GM13977 (cell line): ENCODE measurements around the gene LMX1A.

Source experiments
- DNase-seq: peaks from one replicate; pipeline ENCODE4 v3.0.0; 2012; ENCODE audit warnings: low spot score
- in situ Hi-C: fragments of 300-500 bp; cut with MboI; formaldehyde crosslinking; loops from one replicate; pipeline ENCODE4 v1.12.0; 2022; ENCODE audit warnings: low sequenced_read_pairs, low pct_unique_long_range_greater_than_20kb, mixed read lengths, inconsistent platforms; ENCODE audit not compliant: unreplicated experiment
- TF ChIP-seq, protein P1 (sequence below): IDR thresholded peaks from 2 replicates; pipeline ENCODE4 v1.5.1; 2012; ENCODE audit warnings: mild to moderate bottlenecking, control low read depth; ENCODE audit not compliant: insufficient read depth; ENCODE audit errors: extremely low read depth, missing control alignments

Gene LMX1A

DNA sequence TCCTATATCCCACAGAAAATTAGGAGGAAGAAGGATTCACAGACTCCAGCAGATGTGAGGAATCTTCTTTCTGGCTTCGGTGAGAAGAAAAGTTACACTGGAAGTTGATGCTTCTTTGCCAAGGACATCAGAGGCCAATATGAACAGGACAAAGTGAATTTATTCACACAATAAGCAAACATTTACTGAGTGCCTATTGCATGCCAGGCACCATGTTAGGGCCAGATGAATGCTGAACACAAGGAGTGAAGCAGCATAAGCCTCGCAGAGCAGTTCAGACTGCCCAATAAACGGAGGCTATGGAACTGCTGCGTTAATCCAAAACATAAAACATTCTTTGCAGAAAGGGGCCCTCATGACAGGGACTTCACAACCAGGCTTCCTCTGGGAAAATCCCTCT lies 114.6 kb downstream of the LMX1A start:
- TF ChIP-seq, protein P1, sequence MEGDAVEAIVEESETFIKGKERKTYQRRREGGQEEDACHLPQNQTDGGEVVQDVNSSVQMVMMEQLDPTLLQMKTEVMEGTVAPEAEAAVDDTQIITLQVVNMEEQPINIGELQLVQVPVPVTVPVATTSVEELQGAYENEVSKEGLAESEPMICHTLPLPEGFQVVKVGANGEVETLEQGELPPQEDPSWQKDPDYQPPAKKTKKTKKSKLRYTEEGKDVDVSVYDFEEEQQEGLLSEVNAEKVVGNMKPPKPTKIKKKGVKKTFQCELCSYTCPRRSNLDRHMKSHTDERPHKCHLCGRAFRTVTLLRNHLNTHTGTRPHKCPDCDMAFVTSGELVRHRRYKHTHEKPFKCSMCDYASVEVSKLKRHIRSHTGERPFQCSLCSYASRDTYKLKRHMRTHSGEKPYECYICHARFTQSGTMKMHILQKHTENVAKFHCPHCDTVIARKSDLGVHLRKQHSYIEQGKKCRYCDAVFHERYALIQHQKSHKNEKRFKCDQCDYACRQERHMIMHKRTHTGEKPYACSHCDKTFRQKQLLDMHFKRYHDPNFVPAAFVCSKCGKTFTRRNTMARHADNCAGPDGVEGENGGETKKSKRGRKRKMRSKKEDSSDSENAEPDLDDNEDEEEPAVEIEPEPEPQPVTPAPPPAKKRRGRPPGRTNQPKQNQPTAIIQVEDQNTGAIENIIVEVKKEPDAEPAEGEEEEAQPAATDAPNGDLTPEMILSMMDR = no peak
- DNase-seq = no peak
- in situ Hi-C loops = no loop called here

DNA sequence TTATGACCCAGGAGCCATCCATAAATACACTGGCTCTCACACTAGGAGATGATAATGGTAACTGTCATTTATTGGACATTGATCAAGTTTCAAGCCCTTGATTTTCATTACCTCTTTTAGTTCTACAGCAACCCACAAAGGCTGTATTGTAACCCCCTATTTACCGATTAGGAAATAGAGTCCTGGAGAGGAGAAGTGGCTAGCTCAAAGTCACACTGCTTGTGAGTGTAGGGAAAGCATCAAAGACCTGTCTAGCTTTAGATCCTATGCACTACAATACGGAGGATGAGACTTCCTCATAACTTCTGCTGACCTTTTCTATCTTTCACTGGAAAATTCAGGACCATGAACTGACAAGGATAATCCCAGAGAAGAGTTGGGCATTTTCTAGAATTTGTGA lies 115.2 kb downstream of the LMX1A start:
- in situ Hi-C loops = no loop called here
- TF ChIP-seq, protein P1 = no peak
- DNase-seq = no peak

DNA sequence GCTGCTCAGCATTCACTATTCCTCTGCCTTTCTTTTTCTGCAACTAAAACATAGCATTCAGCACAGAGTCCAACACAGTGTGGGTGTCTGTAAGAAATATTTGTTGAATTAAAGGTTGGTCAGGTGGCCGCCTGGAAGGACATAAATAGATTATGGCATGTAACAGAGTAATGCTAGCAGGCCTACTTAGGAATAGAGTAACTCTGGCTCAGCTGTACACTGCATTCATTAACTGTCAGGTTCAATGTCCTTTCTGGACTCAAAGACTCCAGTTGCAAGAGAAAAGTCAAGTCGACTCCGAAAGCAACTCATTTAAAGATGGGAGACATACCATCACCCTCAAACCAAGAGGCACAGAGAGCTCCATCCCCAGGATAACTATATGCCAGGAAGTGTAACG lies 116.0 kb downstream of the LMX1A start:
- in situ Hi-C loops = no loop called here
- DNase-seq = no peak
- TF ChIP-seq, protein P1 = no peak

DNA sequence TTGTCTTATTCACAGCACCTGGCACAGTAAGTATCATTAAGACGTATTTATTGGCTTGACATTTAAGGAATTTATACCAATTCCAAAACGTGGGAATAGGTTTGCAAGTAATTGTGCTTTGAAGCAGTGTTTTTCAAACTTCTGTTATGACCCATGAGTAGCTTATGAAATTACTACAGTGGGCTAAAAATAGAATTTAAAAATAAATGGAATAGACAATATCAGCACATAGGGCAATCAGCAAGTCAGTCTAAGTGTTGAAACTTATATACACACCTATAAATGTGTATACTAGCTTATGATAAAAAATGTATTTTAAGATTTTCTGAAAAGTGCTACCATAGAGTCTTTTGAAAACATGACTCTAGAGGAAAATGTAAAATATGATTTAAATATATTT lies 116.6 kb downstream of the LMX1A start:
- in situ Hi-C loops = no loop called here
- TF ChIP-seq, protein P1 = no peak
- no peak for DNase-seq

DNA sequence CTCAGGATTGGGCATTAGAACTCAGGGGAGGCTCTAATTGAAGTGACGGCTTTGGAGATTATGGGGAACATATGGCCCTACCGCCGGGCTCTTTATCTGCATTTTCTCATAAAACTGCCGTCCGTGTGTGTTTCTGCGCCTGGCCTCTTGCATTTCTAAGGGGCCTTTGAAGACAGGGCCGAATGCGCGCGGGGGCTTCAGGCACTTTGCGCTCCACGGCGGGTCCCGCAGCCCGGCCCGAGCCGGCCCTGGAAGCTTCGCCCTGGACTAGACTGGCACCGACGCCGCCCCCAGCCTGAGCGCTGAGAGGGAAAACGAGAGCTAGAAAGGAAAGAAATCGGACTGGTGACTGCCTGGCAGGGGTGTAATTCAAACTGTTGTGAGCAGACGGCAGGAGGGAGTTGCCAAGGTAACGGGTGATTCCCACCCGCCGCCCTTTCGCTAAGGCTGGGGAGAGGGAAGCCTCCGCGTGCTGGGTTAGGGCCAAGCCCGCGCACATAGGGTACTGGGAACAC lies 120.7 kb downstream of the LMX1A start:
- TF ChIP-seq, protein P1 = no peak
- in situ Hi-C loops = no loop called here
- DNase-seq = peak; percentile 44

DNA sequence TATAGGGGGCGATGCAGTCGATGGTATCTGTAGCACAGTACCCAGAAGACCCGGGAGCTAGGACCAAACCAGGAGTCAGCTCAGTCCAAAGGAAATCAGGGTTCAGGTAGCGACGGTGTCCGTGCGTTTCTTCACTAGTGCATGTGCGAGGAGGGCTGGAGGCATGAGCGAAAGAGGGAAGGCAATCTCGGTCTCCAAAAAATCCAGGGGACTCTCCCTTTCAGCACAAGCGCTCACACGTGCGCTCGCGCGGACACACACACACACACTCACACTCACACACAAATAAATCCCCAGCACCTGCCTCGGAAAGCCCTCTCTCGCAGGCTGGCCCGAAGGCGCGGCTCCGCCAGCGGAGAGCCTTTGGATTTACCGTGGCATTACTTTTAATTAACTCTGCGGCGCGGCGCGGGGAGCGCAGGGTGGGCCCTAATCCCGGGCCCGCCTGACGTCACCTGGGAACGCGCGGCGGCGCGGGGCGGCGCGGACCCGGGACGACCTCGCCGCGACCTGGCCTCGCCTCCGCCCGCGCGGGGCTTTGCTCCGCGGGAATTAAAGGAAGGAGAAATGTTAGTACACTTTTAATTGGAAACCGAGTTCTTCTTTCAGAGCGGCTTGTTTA lies 121.2 kb downstream of the LMX1A start:
- TF ChIP-seq, protein P1 = no peak
- in situ Hi-C loops = no loop called here
- DNase-seq = no peak
